Neural crest cell (in vitro differentiated cells): ENCODE measurements around the gene CDK19. TPM values are rescaled to one million over a fixed set of nuclear protein-coding genes. Genes with fewer than 3 reads are reported as not detected.

Experiments
- DNase-seq: peaks from one replicate; pipeline ENCODE4 v3.0.0; 2021; ENCODE audit warnings: low read depth, mixed read lengths, low spot score
- H3K27ac Mint-ChIP-seq: one replicate; pipeline ENCODE4 v1.8.0; 2021; ENCODE audit warnings: mild to moderate bottlenecking, mixed read lengths; ENCODE audit not compliant: unreplicated experiment
- H3K27me3 Mint-ChIP-seq: 2 replicates; pipeline ENCODE4 v1.8.0; 2021; ENCODE audit warnings: low read depth, mild to moderate bottlenecking, mixed read lengths
- H3K36me3 Mint-ChIP-seq: 2 replicates; pipeline ENCODE4 v1.8.0; 2021; ENCODE audit warnings: low read depth, mild to moderate bottlenecking, mixed read lengths
- H3K4me1 Mint-ChIP-seq: 2 replicates; pipeline ENCODE4 v1.8.0; 2021; ENCODE audit warnings: mixed read lengths
- H3K4me3 Mint-ChIP-seq: one replicate; pipeline ENCODE4 v1.8.0; 2021; ENCODE audit warnings: mild to moderate bottlenecking, mixed read lengths
- H3K9me3 Mint-ChIP-seq: 2 replicates; pipeline ENCODE4 v1.8.0; 2021; ENCODE audit warnings: mixed read lengths
- CTCF ChIP-seq: fragments of 200-600 bp; sonication (generic); conservative IDR thresholded peaks from 2 replicates; pipeline ENCODE4 v1.5.0; 2021; ENCODE audit warnings: antibody characterized with exemption, mild to moderate bottlenecking
- total RNA-seq: library from RNA; stranded (reverse); gene quantifications from 2 replicates; pipeline ENCODE4 v1.2.1, GENCODE V29; 2021

Gene CDK19
- total RNA-seq, 1 donor from 2014 or later, result 24.4 TPM

GRCh38 chr6:110676396-110676795 is 138.9 kb downstream of the CDK19 start:
- H3K36me3 Mint-ChIP-seq, result no peaks in the 10 kb centered on the region
- no peak for TF ChIP-seq CTCF
- DNase-seq, result no peak
- no peak overlapping the region for H3K4me3 Mint-ChIP-seq
- H3K27me3 Mint-ChIP-seq, result no peaks in the 10 kb centered on the region
- H3K4me1 Mint-ChIP-seq, result no peaks in the 10 kb centered on the region
- no peaks in the 10 kb centered on the region for H3K9me3 Mint-ChIP-seq
- H3K27ac Mint-ChIP-seq, result no peak overlapping the region

- no peak overlapping the region for H3K27ac Mint-ChIP-seq
- H3K9me3 Mint-ChIP-seq, result no peaks in the 10 kb centered on the region
- no peaks in the 10 kb centered on the region for H3K4me1 Mint-ChIP-seq
- no peaks in the 10 kb centered on the region for H3K36me3 Mint-ChIP-seq
- H3K4me3 Mint-ChIP-seq, result no peak overlapping the region
- DNase-seq, result no peak
- TF ChIP-seq CTCF, result no peak
- H3K27me3 Mint-ChIP-seq, result no peaks in the 10 kb centered on the region
Observed at GRCh38 chr6:110674096-110674495, 141.2 kb downstream of the CDK19 start.

GRCh38 chr6:110672122-110672521 is 143.1 kb downstream of the CDK19 start:
- no peaks in the 10 kb centered on the region for H3K27me3 Mint-ChIP-seq
- no peak for TF ChIP-seq CTCF
- no peaks in the 10 kb centered on the region for H3K4me1 Mint-ChIP-seq
- DNase-seq, result no peak
- no peak overlapping the region for H3K4me3 Mint-ChIP-seq
- H3K36me3 Mint-ChIP-seq, result no peaks in the 10 kb centered on the region
- H3K9me3 Mint-ChIP-seq, result no peaks in the 10 kb centered on the region
- H3K27ac Mint-ChIP-seq, result no peak overlapping the region

GRCh38 chr6:110671447-110671846 is 143.8 kb downstream of the CDK19 start:
- Mint-ChIP-seq H3K27ac (no peak overlapping the region), H3K4me3 (no peak overlapping the region), H3K36me3 (no peaks in the 10 kb centered on the region), H3K27me3 (no peaks in the 10 kb centered on the region), H3K4me1 (no peaks in the 10 kb centered on the region), H3K9me3 (no peaks in the 10 kb centered on the region)
- no peak for DNase-seq
- TF ChIP-seq CTCF, result no peak

- TF ChIP-seq CTCF, result no peak
- no peak overlapping the region for H3K27ac Mint-ChIP-seq
Observed at GRCh38 chr6:110665600-110665999, 149.7 kb downstream of the CDK19 start.

GRCh38 chr6:110664933-110665332 is 150.3 kb downstream of the CDK19 start:
- peaks cover 4% of the 10 kb centered on the region for H3K36me3 Mint-ChIP-seq
- DNase-seq, result no peak
- no peaks in the 10 kb centered on the region for H3K9me3 Mint-ChIP-seq
- TF ChIP-seq CTCF, result no peak
- no peaks in the 10 kb centered on the region for H3K27me3 Mint-ChIP-seq
- H3K27ac Mint-ChIP-seq, result no peak overlapping the region
- H3K4me1 Mint-ChIP-seq, result no peaks in the 10 kb centered on the region
- no peak overlapping the region for H3K4me3 Mint-ChIP-seq

More at GRCh38 chr6:110665600-110665999, 149.7 kb downstream of the CDK19 start:
- no peak for DNase-seq
- peaks cover 4% of the 10 kb centered on the region for H3K36me3 Mint-ChIP-seq
- H3K4me1 Mint-ChIP-seq, result no peaks in the 10 kb centered on the region
- H3K27me3 Mint-ChIP-seq, result no peaks in the 10 kb centered on the region
- no peaks in the 10 kb centered on the region for H3K9me3 Mint-ChIP-seq
- H3K4me3 Mint-ChIP-seq, result no peak overlapping the region
